ENCODE results near the gene ZNF580.

DNA sequence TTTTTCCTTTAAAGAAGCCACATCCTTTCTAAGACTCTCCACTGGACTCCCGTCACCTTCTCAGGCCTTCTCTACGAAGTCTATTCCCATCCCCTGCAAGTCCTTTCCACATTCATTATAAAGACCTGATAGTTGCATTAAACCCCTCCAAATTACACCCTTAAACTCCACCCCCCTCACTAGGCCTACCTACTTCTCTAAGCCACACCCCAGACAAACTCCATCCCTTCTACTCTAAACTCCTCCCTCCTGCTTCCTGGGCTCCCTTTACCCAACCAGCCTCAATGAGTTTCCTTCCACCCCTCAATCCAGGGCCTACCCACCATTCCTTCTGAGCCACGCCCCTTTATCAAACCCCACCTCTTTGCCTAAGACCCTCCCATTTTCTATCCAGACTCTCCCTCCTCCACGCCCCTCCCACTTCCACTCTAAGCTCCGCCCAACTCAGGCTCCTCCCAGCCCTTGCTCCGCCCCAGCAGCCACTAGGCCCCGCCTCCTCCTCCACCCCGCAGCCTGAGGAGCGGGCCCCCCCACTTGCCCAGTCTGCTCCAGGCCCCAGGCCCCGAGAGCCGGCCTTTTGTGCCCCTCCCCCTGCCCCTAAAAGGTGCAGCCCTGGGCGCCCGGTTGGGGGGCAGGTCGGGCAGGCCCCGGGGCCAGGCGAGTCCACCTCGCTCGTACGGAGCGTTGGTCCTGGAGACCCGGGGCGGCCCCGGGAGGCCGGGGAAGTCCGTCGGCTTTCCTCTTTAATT is 41.9 kb upstream of the ZNF580 start:
- TF ChIP-seq, protein P1, sequence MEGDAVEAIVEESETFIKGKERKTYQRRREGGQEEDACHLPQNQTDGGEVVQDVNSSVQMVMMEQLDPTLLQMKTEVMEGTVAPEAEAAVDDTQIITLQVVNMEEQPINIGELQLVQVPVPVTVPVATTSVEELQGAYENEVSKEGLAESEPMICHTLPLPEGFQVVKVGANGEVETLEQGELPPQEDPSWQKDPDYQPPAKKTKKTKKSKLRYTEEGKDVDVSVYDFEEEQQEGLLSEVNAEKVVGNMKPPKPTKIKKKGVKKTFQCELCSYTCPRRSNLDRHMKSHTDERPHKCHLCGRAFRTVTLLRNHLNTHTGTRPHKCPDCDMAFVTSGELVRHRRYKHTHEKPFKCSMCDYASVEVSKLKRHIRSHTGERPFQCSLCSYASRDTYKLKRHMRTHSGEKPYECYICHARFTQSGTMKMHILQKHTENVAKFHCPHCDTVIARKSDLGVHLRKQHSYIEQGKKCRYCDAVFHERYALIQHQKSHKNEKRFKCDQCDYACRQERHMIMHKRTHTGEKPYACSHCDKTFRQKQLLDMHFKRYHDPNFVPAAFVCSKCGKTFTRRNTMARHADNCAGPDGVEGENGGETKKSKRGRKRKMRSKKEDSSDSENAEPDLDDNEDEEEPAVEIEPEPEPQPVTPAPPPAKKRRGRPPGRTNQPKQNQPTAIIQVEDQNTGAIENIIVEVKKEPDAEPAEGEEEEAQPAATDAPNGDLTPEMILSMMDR (optimal IDR thresholded peaks at IDR 0.05 in 1 of 3, IDR thresholded peaks at IDR 0.05 in 1 of 3, conservative IDR thresholded peaks at IDR 0.05 in 1 of 3; ENCODE audit: extremely low read depth in 1 of 3, insufficient read depth in 2 of 3, low read length in 3 of 3), result no peak
- TF ChIP-seq EZH2 (IDR thresholded peaks at IDR 0.05; ENCODE audit: low read length), result no peak
